HG03565 (cell line): ENCODE measurements around the gene VWA2.

ENCODE experiments used
- ATAC-seq: cut with Tn5 transposase; IDR thresholded peaks from one replicate; pipeline ENCODE4 v1.9.1; 2021; ENCODE audit warnings: mild to moderate bottlenecking, moderate library complexity; ENCODE audit not compliant: unreplicated experiment

The VWA2 gene

DNA sequence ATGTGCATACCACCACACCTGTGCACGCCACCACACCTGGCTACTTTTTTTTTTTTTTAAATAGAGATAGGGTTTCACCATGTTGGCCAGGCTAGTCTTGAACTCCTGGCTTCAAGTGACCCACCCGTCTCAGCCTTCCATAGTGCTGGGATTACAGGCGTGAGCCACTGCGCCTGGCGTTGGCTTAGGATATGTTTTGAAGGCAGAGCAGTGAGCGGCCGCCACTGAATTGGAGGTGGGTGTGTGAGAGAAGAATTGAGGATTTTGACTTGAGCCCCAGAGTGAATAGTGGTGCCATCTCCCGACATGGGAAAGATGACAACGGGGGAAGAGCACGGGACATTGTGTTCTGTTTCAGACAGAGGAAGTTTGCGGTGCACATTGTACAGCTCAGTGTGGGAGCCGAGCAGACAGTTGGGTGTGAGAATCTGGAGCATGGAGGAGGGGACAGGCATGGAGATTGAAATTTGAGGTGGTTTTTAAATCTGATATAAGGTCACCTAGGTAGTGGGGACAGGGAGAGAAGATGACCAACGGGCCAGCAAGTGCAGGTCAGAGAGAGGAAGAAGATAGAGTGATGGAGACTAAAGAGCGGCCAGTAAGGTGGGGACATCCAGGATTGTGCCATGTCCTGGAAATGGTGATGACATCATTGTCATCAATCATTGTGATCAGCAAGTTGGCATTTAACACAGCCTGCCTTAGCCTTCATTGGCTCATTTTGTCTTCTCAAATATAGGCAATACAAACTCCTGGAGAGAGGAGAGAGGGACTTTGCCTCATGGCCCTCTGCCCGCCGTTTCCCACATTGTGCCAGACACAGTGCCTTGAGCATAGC lies 35.8 kb downstream of the VWA2 start:
- ATAC-seq = no peak

DNA sequence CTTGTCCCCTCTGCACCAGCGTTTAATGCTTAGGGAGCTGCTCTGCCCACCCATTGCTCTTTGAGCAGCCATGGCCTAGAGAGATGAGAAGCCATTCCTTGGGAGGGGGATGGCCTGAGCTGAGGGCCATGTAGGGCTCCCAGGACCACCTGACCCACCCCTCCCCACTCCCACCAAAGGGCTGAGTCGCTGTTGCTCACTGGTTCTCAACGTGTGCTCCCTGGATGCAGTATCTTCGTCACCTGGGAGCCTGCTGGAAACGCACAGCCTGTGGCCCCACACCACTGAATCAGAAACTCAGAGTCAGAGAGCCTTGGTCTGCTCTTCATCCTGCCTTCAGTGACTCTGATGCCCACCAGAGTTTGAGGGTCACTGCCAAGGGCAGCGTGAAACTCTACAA lies 37.0 kb downstream of the VWA2 start:
- ATAC-seq = no peak

DNA sequence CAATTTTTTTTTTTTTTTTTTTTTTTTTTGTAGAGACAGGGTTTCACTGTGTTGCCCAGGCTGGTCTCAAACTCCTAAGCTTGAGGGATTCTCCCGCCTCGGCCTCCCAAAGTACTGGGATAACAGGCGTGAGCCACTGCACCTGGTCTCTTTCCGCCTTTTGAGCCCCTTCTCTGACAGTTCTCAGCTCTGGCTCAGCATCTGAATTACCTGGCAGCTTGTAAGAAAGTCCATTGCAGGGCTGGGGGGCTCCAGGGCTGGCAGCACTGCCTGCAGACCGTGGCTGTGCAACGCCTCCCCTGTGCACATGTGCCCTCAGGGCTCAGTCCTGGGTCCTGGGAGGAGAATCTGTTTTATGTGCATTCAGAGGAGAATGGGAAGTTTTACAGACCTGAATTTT lies 37.6 kb downstream of the VWA2 start:
- no peak for ATAC-seq

DNA sequence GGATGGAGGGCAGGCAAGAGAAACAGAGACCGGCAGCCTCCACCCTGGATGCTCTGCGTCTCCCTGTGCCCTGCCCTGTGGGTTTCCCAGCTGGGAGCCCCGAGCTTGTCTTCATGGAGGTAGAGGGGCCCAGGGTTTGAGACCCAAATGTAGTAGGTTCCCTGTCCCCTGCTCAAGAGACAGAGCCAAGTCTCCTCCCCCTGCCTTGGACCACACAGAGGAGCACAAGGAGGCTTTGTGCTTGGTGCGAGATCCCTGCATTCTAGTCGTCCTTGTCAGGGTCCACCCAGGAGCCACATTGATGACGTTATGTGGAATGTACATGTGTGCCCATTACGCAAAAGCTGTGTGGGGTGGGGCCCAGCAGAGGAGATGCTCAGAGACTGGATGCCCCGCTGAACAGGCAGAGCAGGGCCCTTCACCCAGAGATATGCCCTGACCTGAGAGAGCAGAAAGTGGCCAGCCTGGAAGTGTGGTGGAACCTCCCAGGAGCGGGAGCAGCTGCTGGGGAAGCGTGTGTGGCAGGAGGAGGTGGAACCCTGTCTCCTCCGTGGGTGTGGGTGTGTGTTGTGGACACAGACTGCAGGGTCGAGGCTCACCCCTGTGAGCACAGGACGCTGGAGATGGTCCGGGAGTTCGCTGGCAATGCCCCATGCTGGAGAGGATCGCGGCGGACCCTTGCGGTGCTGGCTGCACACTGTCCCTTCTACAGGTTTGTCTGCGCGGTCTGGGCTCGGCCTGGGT lies 39.3 kb downstream of the VWA2 start:
- no peak for ATAC-seq

DNA sequence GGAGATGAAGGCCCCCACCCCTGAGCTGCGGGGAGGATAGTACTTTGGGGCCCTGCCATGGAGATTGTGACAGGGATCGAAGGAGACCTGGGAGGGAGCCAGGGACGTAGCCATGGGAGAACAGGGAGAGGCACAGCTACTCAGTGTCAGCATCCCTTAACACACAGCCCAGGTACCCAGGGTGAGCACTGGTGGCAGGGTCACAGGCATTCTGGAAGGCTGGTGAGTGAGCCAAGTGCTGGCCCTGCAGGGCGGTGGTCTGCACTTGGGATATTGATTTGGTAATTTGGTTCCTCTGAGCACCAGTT lies 39.8 kb downstream of the VWA2 start:
- ATAC-seq = no peak

DNA sequence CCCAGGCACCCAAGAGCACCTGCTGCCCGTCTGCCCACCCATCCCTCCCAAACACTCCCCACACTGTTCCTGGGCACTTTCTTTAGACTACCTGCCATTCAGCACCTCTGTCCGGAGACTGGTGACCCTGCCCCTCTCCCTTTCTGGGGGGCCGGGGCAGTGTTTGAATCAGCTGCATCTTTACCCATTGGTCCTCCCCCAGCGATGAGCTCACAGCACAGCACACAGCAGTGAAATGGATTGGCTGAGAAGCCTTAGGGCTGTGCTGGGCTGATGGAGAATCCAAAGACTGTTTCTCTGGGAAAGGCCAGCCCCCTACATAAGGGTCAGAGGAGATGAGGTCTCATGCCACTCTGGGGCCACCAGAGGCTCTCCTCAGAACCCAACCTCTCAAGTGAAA lies 40.2 kb downstream of the VWA2 start:
- ATAC-seq = no peak

DNA sequence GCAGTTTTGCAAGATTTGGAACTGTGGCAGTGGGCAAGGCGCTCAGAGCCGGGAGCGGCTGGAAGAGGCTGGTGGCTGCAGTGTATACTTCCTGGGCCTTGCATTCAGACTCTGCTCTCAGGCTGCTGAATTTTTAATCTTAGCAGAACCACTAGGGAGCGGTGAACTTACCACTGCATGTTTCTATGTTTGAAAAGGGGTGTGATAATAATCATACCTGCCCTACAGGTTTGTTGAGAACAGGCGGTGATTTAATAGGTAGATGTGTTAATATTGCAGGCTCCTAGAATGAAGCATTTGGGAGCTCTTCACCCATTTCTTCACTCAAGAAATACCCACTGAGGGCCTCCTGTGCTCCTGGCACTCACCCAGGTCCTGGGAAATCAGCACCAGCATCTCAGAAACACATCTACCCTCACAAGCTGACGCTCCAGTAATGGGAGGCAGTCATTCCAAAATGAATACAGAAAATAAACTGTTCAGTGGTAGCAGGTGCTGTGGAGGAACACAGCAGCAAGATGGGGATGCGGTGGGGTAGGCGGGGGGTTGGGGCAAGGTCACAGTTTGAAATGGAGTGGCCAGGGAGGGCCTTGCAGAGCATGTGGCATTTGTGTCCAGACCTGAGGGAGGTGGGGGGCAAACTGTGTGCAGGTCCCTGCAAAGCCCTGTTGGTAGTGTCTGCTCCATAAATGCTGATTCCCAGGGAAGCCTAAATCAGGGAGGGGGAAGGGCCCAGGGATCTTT lies 41.0 kb downstream of the VWA2 start:
- ATAC-seq = no peak

DNA sequence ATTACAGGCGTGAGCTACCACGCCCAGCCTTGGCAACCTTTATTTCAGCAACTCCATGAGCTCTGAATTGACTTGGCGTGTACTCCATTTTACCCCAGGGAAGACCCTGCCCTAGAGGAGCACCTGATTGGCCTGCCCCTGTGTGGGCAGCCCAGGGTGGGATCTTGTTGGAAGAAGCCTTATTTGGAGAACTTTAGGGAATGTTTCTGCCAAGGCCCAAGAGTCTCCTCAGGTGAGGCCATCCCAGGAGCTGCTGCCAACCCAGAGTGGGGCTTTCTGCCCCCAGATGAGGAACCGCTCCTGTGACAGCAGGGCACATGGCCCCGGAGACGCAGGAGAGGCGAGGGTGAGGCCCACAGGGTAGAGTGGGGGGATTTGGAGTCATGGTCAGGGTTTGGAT lies 42.0 kb downstream of the VWA2 start:
- no peak for ATAC-seq

DNA sequence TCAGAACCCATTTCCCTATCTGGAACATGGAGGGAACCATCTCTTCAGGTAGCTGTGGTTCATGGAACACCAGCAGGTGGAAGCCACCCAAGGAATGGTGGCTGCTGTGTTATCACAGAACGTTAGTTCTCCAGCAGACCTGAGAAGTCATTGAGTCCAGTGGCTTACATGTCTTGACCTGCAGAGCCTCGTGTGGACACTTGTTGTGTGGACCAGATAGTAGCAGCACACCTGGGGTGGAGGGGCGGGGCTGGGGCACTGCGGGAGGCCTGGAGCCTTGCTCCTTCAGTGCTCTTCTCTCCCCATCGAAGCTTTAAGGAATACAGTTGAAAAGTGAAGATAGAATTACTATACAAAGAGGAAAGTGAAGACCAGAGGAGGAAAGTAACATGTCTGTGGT lies 42.4 kb downstream of the VWA2 start:
- ATAC-seq = no peak

DNA sequence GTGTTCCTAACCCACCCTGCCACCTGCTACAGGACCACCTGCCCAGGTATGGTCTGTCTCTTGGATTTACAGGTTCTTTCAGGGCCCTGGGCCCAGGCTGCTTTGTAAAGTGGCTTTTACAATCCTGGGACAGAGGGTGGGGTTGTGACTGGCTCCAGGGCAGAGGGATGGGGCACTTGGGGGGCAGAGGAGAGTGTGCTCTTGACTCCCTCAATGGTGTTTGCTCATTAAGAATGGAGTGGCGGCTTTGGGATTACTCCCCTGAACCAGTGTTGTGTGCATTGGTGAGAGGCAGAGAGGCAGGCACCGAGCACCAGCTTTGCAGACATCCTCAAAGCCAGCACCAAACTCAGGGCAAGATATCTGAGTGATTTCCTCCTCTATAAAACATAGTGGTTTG lies 43.5 kb downstream of the VWA2 start:
- ATAC-seq = no peak

DNA sequence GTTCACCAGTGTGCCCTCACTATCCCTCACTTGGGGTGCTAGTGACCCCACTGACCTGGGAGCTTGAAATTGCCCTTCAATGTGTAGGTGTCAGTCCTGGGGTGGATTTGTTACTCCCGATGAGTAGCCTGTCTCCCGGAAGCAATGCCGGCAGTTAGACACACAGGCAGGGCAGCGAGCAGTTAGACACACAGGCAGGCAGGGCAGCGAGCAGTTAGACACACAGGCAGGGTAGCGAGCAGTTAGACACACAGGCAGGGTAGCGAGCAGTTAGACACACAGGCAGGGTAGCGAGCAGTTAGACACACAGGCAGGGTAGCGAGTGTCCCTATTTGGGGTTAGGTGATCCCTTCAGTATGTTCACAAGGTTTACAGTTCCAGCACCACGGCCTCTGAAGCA lies 44.0 kb downstream of the VWA2 start:
- ATAC-seq = no peak

DNA sequence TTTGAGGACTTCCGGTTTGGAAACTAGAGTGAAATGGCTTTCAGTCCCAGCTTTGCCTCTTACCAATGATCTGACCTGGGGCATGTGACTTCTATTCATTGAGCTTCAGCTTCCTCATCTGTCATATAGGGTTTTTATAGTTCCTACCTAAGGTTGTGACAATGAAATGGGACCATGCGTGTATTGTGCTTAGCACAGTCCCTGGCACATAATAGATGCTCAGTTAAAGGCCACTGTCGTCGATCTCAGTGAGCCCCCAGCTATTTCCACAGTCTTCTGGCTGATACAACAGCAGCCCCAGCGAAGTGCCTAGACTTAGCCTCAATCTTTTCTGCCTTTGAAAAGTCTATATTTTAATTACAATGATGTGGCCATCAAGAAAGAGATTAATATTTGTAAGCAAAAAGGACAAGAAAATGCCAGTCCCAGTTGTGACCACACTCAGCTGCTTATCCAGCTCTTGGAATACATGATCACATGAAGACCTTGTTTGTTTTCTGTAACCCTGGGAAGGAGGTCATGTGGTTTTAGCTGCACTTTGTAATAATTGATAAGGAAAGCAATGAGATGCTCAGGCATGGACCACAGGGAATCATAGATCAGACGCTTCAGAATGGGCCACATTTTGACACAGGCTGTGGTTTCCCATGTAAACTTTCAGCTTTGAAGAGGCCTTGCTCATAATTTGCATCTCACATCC lies 44.6 kb downstream of the VWA2 start:
- no peak for ATAC-seq

DNA sequence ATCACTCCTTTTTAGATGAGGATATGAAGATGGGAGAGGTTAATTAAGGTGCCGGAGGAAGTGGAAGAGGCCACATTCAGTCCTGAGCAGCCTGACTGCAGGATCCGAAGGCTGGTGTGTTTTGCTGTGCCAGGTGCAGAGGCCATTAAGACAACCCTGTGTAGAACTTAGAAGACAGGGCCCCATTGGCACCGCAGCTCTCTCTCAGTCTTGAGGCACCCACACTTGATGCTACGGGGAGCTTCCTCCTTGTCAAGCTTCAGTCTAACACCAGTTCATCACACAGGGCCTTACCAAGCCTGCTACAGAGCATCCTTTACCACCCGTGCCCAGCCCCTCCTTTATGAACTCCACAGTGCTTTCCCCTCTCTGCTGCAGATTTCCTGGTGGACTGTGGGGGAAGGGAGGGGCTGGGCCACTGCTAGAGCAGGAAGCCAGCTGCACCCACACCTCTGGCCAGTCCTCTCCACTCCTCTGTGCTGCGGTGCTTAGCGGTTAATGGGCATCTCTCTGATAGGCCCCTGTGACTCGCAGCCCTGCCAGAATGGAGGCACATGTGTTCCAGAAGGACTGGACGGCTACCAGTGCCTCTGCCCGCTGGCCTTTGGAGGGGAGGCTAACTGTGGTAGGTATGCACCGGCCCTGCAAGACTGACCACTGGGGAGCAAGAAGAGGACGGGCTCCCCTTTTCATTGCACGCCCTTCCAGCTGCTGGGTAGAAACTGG lies 45.5 kb downstream of the VWA2 start:
- ATAC-seq = no peak

DNA sequence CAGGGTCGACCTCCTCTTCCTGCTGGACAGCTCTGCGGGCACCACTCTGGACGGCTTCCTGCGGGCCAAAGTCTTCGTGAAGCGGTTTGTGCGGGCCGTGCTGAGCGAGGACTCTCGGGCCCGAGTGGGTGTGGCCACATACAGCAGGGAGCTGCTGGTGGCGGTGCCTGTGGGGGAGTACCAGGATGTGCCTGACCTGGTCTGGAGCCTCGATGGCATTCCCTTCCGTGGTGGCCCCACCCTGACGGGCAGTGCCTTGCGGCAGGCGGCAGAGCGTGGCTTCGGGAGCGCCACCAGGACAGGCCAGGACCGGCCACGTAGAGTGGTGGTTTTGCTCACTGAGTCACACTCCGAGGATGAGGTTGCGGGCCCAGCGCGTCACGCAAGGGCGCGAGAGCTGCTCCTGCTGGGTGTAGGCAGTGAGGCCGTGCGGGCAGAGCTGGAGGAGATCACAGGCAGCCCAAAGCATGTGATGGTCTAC lies 46.9 kb downstream of the VWA2 start:
- ATAC-seq = no peak

DNA sequence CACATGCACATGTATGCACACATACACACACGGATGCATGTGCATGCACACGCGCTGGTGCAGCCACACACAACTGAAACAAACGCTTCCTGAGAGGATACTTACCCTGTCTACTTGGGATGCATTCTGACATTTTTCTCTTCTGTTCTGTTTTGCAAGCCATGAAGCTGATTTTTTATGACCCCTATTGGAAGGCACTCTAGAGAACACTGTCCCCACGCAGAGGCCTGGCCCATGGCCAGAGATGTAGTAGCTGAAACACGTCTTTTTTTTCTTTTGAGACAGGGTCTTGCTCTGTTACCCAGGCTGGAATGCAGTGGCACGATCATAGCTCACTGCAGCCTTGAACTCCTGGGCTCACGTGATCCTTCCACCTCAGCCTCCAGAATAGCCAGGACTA lies 47.9 kb downstream of the VWA2 start:
- no peak for ATAC-seq

DNA sequence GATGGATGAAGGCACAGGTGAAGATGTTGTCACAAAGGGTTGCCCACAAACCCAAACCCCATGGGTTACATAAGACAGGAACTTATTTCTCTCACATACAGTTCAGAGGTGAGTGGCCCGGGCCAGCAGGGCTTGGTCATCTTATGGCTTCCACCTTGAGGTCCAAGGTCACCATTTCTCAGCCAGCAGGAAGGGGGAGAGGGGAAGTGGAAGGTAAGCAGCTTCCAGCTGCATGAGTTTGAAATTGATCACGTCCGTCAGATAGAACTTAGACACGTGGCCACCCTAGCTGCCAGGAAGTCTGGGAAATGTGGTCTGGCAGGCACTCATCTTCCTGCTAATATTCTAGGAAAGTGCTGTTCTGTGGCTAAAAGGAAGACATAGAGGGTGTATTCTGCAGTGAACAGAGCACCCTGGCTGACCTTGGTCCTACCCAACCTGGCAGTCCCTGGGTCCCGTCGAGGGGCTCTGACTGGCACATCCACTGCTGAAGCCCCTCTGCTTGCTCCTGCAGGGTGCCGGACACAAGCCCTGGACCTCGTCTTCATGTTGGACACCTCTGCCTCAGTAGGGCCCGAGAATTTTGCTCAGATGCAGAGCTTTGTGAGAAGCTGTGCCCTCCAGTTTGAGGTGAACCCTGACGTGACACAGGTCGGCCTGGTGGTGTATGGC lies 49.5 kb downstream of the VWA2 start:
- no peak for ATAC-seq

DNA sequence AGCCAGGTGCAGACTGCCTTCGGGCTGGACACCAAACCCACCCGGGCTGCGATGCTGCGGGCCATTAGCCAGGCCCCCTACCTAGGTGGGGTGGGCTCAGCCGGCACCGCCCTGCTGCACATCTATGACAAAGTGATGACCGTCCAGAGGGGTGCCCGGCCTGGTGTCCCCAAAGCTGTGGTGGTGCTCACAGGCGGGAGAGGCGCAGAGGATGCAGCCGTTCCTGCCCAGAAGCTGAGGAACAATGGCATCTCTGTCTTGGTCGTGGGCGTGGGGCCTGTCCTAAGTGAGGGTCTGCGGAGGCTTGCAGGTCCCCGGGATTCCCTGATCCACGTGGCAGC lies 50.0 kb downstream of the VWA2 start:
- ATAC-seq = no peak

DNA sequence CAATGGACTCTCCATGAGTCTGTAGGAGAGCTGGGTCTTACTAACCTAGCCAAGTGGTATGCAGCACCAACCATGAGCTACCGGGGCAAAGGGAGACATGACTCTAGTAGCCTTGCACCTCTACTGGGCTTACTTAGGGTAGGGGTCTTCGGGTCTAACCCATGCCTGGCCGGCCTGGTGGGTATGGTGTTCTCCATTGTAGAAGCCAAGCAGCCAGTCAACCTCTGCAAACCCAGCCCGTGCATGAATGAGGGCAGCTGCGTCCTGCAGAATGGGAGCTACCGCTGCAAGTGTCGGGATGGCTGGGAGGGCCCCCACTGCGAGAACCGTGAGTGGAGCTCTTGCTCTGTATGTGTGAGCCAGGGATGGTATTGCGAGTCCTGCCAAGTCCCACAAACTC lies 51.0 kb downstream of the VWA2 start:
- ATAC-seq = no peak

DNA sequence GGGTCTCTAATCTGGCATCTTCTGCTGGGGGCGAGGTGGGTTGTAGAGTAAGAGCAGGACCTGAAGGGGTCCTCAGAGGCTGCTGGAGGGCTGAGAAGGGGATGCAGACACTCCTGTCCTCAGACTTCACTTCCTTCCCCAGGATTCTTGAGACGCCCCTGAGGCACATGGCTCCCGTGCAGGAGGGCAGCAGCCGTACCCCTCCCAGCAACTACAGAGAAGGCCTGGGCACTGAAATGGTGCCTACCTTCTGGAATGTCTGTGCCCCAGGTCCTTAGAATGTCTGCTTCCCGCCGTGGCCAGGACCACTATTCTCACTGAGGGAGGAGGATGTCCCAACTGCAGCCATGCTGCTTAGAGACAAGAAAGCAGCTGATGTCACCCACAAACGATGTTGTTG lies 52.0 kb downstream of the VWA2 start:
- no peak for ATAC-seq

DNA sequence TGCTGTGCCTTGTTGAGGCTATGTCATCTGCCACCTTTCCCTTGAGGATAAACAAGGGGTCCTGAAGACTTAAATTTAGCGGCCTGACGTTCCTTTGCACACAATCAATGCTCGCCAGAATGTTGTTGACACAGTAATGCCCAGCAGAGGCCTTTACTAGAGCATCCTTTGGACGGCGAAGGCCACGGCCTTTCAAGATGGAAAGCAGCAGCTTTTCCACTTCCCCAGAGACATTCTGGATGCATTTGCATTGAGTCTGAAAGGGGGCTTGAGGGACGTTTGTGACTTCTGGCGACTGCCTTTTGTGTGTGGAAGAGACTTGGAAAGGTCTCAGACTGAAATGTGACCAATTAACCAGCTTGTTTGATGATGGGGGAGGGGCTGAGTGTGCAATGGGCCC lies 52.5 kb downstream of the VWA2 start:
- no peak for ATAC-seq
